ENCODE results near the gene FGF1.

DNA sequence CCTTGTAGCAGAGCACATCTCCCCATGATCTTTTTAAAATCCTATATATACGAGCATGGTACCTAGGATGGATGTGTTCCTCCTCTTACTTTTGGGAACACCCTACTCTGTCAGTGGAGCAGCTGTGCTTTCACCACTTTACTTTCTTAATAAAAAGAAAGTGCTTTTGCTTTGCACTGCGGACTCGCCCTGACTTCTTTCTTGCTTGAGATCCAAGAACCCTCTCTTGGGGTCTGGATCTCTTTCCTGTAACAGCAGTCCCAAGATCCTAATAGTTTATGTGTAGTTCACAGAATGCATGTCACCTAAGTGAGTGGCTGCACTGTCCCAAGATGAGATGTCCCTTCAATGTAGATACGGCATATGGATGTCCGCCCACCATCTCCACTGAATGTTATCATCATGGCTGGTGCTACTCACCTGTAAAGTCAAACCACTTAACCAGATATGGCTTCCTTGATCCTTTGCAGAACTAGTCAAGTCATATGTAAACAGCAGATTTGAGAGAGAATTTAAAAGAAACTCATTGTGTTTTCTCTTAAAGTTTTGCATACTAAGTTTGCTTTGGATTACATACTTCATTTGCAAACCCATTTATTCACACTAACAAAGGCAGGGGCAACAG lies 1.9 kb downstream of the FGF1 start:
- TF ChIP-seq, protein P1, sequence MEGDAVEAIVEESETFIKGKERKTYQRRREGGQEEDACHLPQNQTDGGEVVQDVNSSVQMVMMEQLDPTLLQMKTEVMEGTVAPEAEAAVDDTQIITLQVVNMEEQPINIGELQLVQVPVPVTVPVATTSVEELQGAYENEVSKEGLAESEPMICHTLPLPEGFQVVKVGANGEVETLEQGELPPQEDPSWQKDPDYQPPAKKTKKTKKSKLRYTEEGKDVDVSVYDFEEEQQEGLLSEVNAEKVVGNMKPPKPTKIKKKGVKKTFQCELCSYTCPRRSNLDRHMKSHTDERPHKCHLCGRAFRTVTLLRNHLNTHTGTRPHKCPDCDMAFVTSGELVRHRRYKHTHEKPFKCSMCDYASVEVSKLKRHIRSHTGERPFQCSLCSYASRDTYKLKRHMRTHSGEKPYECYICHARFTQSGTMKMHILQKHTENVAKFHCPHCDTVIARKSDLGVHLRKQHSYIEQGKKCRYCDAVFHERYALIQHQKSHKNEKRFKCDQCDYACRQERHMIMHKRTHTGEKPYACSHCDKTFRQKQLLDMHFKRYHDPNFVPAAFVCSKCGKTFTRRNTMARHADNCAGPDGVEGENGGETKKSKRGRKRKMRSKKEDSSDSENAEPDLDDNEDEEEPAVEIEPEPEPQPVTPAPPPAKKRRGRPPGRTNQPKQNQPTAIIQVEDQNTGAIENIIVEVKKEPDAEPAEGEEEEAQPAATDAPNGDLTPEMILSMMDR (IDR thresholded peaks at IDR 0.05): no peak
- TF ChIP-seq POLR2A (IDR thresholded peaks at IDR 0.05) (no peak), POLR2AphosphoS5 (IDR thresholded peaks at IDR 0.05) (no peak)

Data from breast epithelium (tissue), 3 donors.